Measurements from ENCODE around the gene TXLNB. TPM values are rescaled to one million over a fixed set of nuclear protein-coding genes. Genes with fewer than 3 reads are reported as not detected.

TXLNB gene
- total and polyA plus RNA-seq, 10 donors: 1.2 to 6.6 (median 3.1) TPM

GRCh38 chr6:139284789-139285188, 7.0 kb downstream of the TXLNB start:
- no peak overlapping the region for H3K4me3 ChIP-seq
- no peak overlapping the region for H3K27ac ChIP-seq
- peaks cover 5 to 20% (median 14%) of the 10 kb centered on the region in 6 donors for H3K4me1 ChIP-seq
- DNase-seq: no peak
- TF ChIP-seq POLR2A (IDR thresholded peaks at IDR 0.05) (no peak), POLR2AphosphoS5 (IDR thresholded peaks at IDR 0.05) (no peak), CTCF (IDR thresholded peaks at IDR 0.05 in 8 of 11, conservative IDR thresholded peaks at IDR 0.05 in 3 of 11) (no peak)
- intact Hi-C loops (cut with DNase I; ENCODE audit: low total_unique reads): no loop called here
- no peaks in the 10 kb centered on the region for H3K9me3 ChIP-seq
- 82 to 97% (median 95%) methylated on average over 3 of the region's 3 CpGs for WGBS, 5 donors
- no peaks in the 10 kb centered on the region for H3K27me3 ChIP-seq (replicated peaks in 1 of 7)
- H3K36me3 ChIP-seq: peaks cover 0 to 23% (median 0%) of the 10 kb centered on the region in 6 donors

- no peak for DNase-seq
- Histone ChIP-seq H3K27ac (no peak overlapping the region), H3K4me3 (no peak overlapping the region), H3K27me3 (replicated peaks in 1 of 7) (no peaks in the 10 kb centered on the region), H3K9me3 (no peaks in the 10 kb centered on the region), H3K36me3 (peaks cover 0 to 13% (median 0%) of the 10 kb centered on the region in 6 donors), H3K4me1 (peaks cover 6 to 31% (median 20%) of the 10 kb centered on the region in 6 donors)
- 79 to 94% (median 88%) methylated on average over 3 of the region's 3 CpGs for WGBS, 5 donors
- no peak for TF ChIP-seq POLR2A (IDR thresholded peaks at IDR 0.05)
- no peak for TF ChIP-seq CTCF (IDR thresholded peaks at IDR 0.05 in 8 of 11, conservative IDR thresholded peaks at IDR 0.05 in 3 of 11)
- TF ChIP-seq POLR2AphosphoS5 (IDR thresholded peaks at IDR 0.05): no peak
- intact Hi-C loops (cut with DNase I; ENCODE audit: low total_unique reads): no loop called here
Measured at GRCh38 chr6:139282684-139283083, 9.1 kb downstream of the TXLNB start.

- Histone ChIP-seq H3K4me1 (peaks cover 6 to 59% (median 20%) of the 10 kb centered on the region in 6 donors), H3K36me3 (no peaks in the 10 kb centered on the region), H3K4me3 (no peak overlapping the region), H3K27me3 (replicated peaks in 1 of 7) (no peaks in the 10 kb centered on the region), H3K27ac (peak overlapping the region in 5 of 8 donors; percentile 7 to 73 (median 68)), H3K9me3 (no peaks in the 10 kb centered on the region)
- TF ChIP-seq POLR2A (IDR thresholded peaks at IDR 0.05): no peak
- no peak for TF ChIP-seq POLR2AphosphoS5 (IDR thresholded peaks at IDR 0.05)
- no peak for TF ChIP-seq CTCF (IDR thresholded peaks at IDR 0.05 in 8 of 11, conservative IDR thresholded peaks at IDR 0.05 in 3 of 11)
- intact Hi-C loops (cut with DNase I; ENCODE audit: low total_unique reads): no loop called here
- WGBS, 5 donors: 86 to 100% (median 93%) methylated on average over 2 of the region's 2 CpGs
- DNase-seq: no peak
Measured at GRCh38 chr6:139278190-139278589, 13.6 kb downstream of the TXLNB start.

GRCh38 chr6:139277587-139277986, 14.2 kb downstream of the TXLNB start:
- intact Hi-C loops (cut with DNase I; ENCODE audit: low total_unique reads): no loop called here
- peaks cover 6 to 65% (median 20%) of the 10 kb centered on the region in 6 donors for H3K4me1 ChIP-seq
- DNase-seq: no peak
- no peaks in the 10 kb centered on the region for H3K27me3 ChIP-seq (replicated peaks in 1 of 7)
- no peak overlapping the region for H3K4me3 ChIP-seq
- H3K9me3 ChIP-seq: no peaks in the 10 kb centered on the region
- 24 to 49% (median 33%) methylated on average over 1 of the region's 1 CpG for WGBS, 5 donors
- TF ChIP-seq POLR2AphosphoS5 (IDR thresholded peaks at IDR 0.05) (no peak), CTCF (IDR thresholded peaks at IDR 0.05 in 8 of 11, conservative IDR thresholded peaks at IDR 0.05 in 3 of 11) (no peak), POLR2A (IDR thresholded peaks at IDR 0.05) (no peak)
- peak overlapping the region in 4 of 8 donors; percentile 15 to 73 (median 70) for H3K27ac ChIP-seq
- H3K36me3 ChIP-seq: no peaks in the 10 kb centered on the region

All from spleen (tissue), 11 donors.